Measurements from ENCODE around the gene SH3RF3. TPM values are rescaled to one million over a fixed set of nuclear protein-coding genes. Genes with fewer than 3 reads are reported as not detected.
A peak's percentile ranks its signal among the peaks of the same experiment; 100 is the strongest.

SH3RF3 gene
- total RNA-seq, 2 experiments from 2014 or later: 0.31 to 0.36 TPM

DNA sequence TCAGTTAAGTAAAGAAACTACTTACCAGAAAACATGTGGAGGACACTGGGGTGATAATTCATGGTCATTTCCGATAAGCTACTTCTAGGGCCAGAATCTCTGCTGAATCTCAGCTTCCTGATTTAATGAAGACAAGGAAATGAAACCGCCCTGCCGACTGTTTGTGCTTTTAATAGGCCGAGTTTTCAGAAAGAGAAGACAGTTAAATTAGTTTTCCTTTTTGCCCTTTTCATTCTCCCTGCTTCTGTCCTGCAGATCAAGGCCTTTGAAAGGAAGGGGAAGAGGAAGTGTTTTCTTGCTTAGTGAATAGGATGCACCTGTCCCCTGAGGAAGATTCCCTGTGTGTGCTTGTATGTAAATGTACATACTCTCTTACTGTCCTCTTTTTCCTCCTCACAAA lies 126.6 kb downstream of the SH3RF3 start:
- Mint-ChIP-seq H3K36me3 (no peaks in the 10 kb centered on the region), H3K4me1 (peaks cover 2% of the 10 kb centered on the region), H3K4me3 (no peak overlapping the region), H3K27ac (no peak overlapping the region), H3K9me3 (no peaks in the 10 kb centered on the region), H3K27me3 (peaks cover 3% of the 10 kb centered on the region)
- ATAC-seq (ENCODE audit: low read depth) (no peak), DNase-seq (no peak)
- POLR2A ChIA-PET: no interaction called here

GRCh38 chr2:109256111-109256510 lies 127.1 kb downstream of the SH3RF3 start:
- H3K36me3 Mint-ChIP-seq: no peaks in the 10 kb centered on the region
- H3K27me3 Mint-ChIP-seq: peaks cover 3% of the 10 kb centered on the region
- no peak for DNase-seq
- POLR2A ChIA-PET: no interaction called here
- ATAC-seq (ENCODE audit: low read depth): no peak
- peaks cover 2% of the 10 kb centered on the region for H3K4me1 Mint-ChIP-seq
- no peak overlapping the region for H3K27ac Mint-ChIP-seq
- no peaks in the 10 kb centered on the region for H3K9me3 Mint-ChIP-seq
- no peak overlapping the region for H3K4me3 Mint-ChIP-seq

- no peak overlapping the region for H3K4me3 Mint-ChIP-seq
- POLR2A ChIA-PET: no interaction called here
Observed at GRCh38 chr2:109256921-109257320, 127.9 kb downstream of the SH3RF3 start.

GRCh38 chr2:109257653-109258052 lies 128.6 kb downstream of the SH3RF3 start:
- Mint-ChIP-seq H3K27ac (no peak overlapping the region), H3K9me3 (no peaks in the 10 kb centered on the region), H3K4me1 (peaks cover 2% of the 10 kb centered on the region), H3K27me3 (peaks cover 3% of the 10 kb centered on the region), H3K4me3 (no peak overlapping the region), H3K36me3 (no peaks in the 10 kb centered on the region)
- DNase-seq: no peak
- no peak for ATAC-seq (ENCODE audit: low read depth)
- POLR2A ChIA-PET: no interaction called here

More at GRCh38 chr2:109256921-109257320, 127.9 kb downstream of the SH3RF3 start:
- Mint-ChIP-seq H3K27ac (no peak overlapping the region), H3K9me3 (no peaks in the 10 kb centered on the region), H3K4me1 (peaks cover 2% of the 10 kb centered on the region), H3K36me3 (no peaks in the 10 kb centered on the region), H3K27me3 (peaks cover 3% of the 10 kb centered on the region)
- no peak for DNase-seq
- no peak for ATAC-seq (ENCODE audit: low read depth)

GRCh38 chr2:109258376-109258775 lies 129.4 kb downstream of the SH3RF3 start:
- no peaks in the 10 kb centered on the region for H3K9me3 Mint-ChIP-seq
- POLR2A ChIA-PET: no interaction called here
- H3K4me1 Mint-ChIP-seq: peaks cover 2% of the 10 kb centered on the region
- no peaks in the 10 kb centered on the region for H3K36me3 Mint-ChIP-seq
- no peak overlapping the region for H3K27ac Mint-ChIP-seq
- H3K4me3 Mint-ChIP-seq: no peak overlapping the region
- no peak for DNase-seq
- H3K27me3 Mint-ChIP-seq: peaks cover 3% of the 10 kb centered on the region
- ATAC-seq (ENCODE audit: low read depth): no peak

GRCh38 chr2:109258905-109259540 lies 130.0 kb downstream of the SH3RF3 start:
- H3K4me1 Mint-ChIP-seq: peaks cover 2% of the 10 kb centered on the region
- no peak overlapping the region for H3K27ac Mint-ChIP-seq

DNA sequence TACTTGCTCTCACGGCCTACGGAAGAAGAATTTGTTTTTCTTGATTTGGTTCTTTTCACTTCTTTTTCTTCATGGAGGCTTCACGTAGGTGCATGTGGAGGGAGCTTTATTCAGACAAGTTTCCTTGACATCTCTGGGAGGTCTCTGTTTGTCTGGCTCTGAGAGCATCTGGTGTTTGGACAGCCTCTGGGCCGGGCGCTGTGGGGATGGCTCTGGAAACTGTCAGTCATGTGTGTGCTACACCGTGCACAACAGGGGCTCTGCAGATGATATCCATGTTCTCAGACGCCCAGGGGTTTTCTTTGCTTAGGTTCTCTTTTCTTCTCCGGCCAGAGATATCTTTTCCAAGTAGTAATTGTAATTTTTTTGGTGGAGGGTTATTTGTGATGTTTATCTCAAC lies 130.7 kb downstream of the SH3RF3 start:
- no peak overlapping the region for H3K4me3 Mint-ChIP-seq
- ATAC-seq (ENCODE audit: low read depth) (no peak), DNase-seq (no peak)
- no peaks in the 10 kb centered on the region for H3K36me3 Mint-ChIP-seq
- H3K27ac Mint-ChIP-seq: no peak overlapping the region
- H3K4me1 Mint-ChIP-seq: peaks cover 2% of the 10 kb centered on the region
- H3K27me3 Mint-ChIP-seq: peaks cover 3% of the 10 kb centered on the region
- POLR2A ChIA-PET: no interaction called here
- no peaks in the 10 kb centered on the region for H3K9me3 Mint-ChIP-seq

More at GRCh38 chr2:109258905-109259540, 130.0 kb downstream of the SH3RF3 start:
- Mint-ChIP-seq H3K9me3 (no peaks in the 10 kb centered on the region), H3K36me3 (no peaks in the 10 kb centered on the region), H3K4me3 (no peak overlapping the region), H3K27me3 (peaks cover 3% of the 10 kb centered on the region)
- POLR2A ChIA-PET: no interaction called here
- DNase-seq (no peak), ATAC-seq (ENCODE audit: low read depth) (no peak)

DNA sequence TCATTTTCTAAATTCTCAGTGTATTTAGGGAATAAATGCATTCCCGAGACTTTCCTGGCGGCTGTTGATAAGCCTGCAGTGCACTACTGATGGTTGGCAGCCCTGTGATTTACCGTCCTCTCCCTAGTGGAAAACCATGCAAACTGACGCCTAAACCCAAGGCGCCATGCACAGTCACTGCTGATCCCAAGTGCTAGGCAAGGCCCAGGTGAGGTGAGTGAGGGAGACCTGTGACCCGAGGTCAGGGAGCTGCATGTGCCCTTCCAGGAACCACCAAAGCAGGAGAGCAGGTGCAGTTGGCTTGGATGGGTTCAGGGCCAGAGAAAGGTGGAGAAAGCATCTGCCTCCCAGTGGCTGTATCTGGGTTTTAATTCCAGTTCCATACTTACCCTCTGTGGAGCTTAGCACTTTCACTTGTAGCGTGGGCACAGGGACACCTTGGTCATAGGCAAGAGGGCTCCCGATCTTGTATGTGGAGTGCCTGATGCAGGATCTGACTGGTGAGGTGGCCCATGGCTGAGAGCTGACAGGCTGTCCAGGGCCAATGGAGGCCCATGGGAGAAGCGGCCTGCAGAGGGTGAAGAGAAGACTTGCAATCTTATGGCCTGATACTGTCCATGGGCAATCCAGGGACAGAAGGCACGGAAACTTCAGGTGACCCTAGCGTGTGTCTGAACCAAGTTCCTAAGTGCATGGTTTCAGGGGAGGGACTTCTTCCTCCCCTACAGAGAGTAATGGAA lies 131.3 kb downstream of the SH3RF3 start:
- H3K4me3 Mint-ChIP-seq: no peak overlapping the region
- DNase-seq (no peak), ATAC-seq (ENCODE audit: low read depth) (no peak)
- POLR2A ChIA-PET: no interaction called here
- H3K27me3 Mint-ChIP-seq: peaks cover 3% of the 10 kb centered on the region
- no peaks in the 10 kb centered on the region for H3K9me3 Mint-ChIP-seq
- no peak overlapping the region for H3K27ac Mint-ChIP-seq
- no peaks in the 10 kb centered on the region for H3K36me3 Mint-ChIP-seq
- H3K4me1 Mint-ChIP-seq: peaks cover 2% of the 10 kb centered on the region

- Mint-ChIP-seq H3K27ac (no peak overlapping the region), H3K4me1 (peaks cover 2% of the 10 kb centered on the region), H3K36me3 (no peaks in the 10 kb centered on the region), H3K27me3 (peaks cover 3% of the 10 kb centered on the region), H3K9me3 (no peaks in the 10 kb centered on the region), H3K4me3 (no peak overlapping the region)
- DNase-seq (no peak), ATAC-seq (ENCODE audit: low read depth) (peak; percentile 45)
- POLR2A ChIA-PET: no interaction called here
Observed at GRCh38 chr2:109260886-109261700, 132.1 kb downstream of the SH3RF3 start.

- no peak for DNase-seq
- Mint-ChIP-seq H3K4me1 (peaks cover 2% of the 10 kb centered on the region), H3K4me3 (no peak overlapping the region), H3K9me3 (no peaks in the 10 kb centered on the region), H3K36me3 (no peaks in the 10 kb centered on the region), H3K27me3 (peaks cover under 1% of the 10 kb centered on the region), H3K27ac (no peak overlapping the region)
- ATAC-seq (ENCODE audit: low read depth): no peak
- POLR2A ChIA-PET: no interaction called here
Observed at GRCh38 chr2:109261906-109262631, 133.1 kb downstream of the SH3RF3 start.

DNA sequence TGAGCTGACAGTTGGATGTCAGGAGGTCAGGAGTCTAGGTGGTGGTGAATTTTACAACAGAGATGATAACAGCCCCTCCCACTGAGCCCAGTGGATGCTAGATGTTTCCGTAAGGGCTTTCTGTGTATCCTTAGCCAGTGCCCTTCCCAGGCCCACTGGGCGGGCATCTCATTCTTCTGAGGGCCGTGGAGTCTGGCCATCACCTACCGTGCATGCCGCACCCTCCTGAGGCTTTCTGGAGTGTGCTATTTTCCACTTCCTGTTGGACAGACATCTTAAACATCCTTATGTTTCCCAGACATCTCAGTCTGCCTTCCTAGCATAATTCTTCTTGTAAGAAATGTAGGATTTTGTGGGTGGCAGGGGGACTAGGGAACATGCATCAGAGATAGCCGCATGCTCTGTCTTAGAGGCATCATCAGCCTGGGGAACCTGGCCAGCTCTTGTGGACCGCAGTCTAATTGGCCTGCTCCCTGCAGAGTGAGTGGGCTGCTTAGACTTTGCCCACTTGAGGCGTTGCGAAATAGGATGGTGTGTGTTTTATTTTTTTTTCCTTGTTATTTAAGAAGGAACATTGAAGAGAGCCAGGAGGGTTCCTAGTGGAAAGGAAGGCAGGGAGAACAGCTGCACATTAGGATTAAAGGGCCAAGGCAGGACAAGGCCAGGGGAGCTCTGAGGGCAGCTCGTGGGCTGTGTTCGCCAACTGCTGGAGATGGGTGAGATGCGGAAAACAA lies 135.8 kb downstream of the SH3RF3 start:
- no peak for ATAC-seq (ENCODE audit: low read depth)
- Mint-ChIP-seq H3K27ac (no peak overlapping the region), H3K9me3 (no peaks in the 10 kb centered on the region), H3K4me1 (peaks cover 2% of the 10 kb centered on the region), H3K36me3 (no peaks in the 10 kb centered on the region), H3K27me3 (no peaks in the 10 kb centered on the region), H3K4me3 (no peak overlapping the region)
- DNase-seq: no peak
- POLR2A ChIA-PET: no interaction called here

- no peak overlapping the region for H3K4me3 Mint-ChIP-seq
- POLR2A ChIA-PET: no interaction called here
- no peak for DNase-seq
Observed at GRCh38 chr2:109265369-109265768, 136.4 kb downstream of the SH3RF3 start.

GRCh38 chr2:109265953-109266352 lies 136.9 kb downstream of the SH3RF3 start:
- no peaks in the 10 kb centered on the region for H3K36me3 Mint-ChIP-seq
- H3K4me3 Mint-ChIP-seq: no peak overlapping the region
- H3K9me3 Mint-ChIP-seq: no peaks in the 10 kb centered on the region

More at GRCh38 chr2:109265369-109265768, 136.4 kb downstream of the SH3RF3 start:
- no peaks in the 10 kb centered on the region for H3K9me3 Mint-ChIP-seq
- peaks cover 2% of the 10 kb centered on the region for H3K4me1 Mint-ChIP-seq
- no peak for ATAC-seq (ENCODE audit: low read depth)
- no peaks in the 10 kb centered on the region for H3K27me3 Mint-ChIP-seq
- no peak overlapping the region for H3K27ac Mint-ChIP-seq
- H3K36me3 Mint-ChIP-seq: no peaks in the 10 kb centered on the region

More at GRCh38 chr2:109265953-109266352, 136.9 kb downstream of the SH3RF3 start:
- no peaks in the 10 kb centered on the region for H3K4me1 Mint-ChIP-seq
- POLR2A ChIA-PET: no interaction called here
- H3K27ac Mint-ChIP-seq: no peak overlapping the region
- H3K27me3 Mint-ChIP-seq: no peaks in the 10 kb centered on the region
- ATAC-seq (ENCODE audit: low read depth) (no peak), DNase-seq (no peak)
